Keratinocyte (primary cell): Measurements from ENCODE around the gene TCERG1L. TPM values are rescaled to one million over a fixed set of nuclear protein-coding genes. Genes with fewer than 3 reads are reported as not detected.

Experiments used
- DNase-seq: peaks from one replicate; pipeline ENCODE4 v3.0.0-alpha.2; 2011; ENCODE audit warnings: low read depth, missing footprints, low spot score
- FAIRE-seq: peaks from 2 replicates; lab custom pipeline; 2011; peaks lifted over from hg19 to GRCh38; lab: Jason Lieb, UNC
- H2AFZ ChIP-seq: 2 replicates; pipeline ENCODE4 v1.6.0; 2012; ENCODE audit warnings: low read length, control low read depth, inconsistent platforms; ENCODE audit not compliant: control insufficient read depth
- H3K27ac ChIP-seq: 2 replicates; pipeline ENCODE4 v1.5.1; 2011; ENCODE audit warnings: low read length; ENCODE audit not compliant: control insufficient read depth, insufficient read depth
- H3K27me3 ChIP-seq: 3 replicates; pipeline ENCODE4 v1.6.0; 2011; ENCODE audit warnings: low read length; ENCODE audit not compliant: control insufficient read depth, insufficient read depth; ENCODE audit errors: extremely low read depth
- H3K36me3 ChIP-seq, 2 experiments: 2 replicates in 1 of 2; 3 replicates in 1 of 2; pipeline ENCODE4 v1.5.1; 2011; ENCODE audit warnings: low read length in 2 of 2, mild to moderate bottlenecking in 1 of 2; ENCODE audit not compliant: control insufficient read depth in 2 of 2, insufficient read depth in 2 of 2; ENCODE audit errors: extremely low read depth in 1 of 2
- H3K4me1 ChIP-seq: 3 replicates; pipeline ENCODE4 v1.5.1; 2011; ENCODE audit warnings: low read length; ENCODE audit not compliant: control insufficient read depth, insufficient read depth; ENCODE audit errors: extremely low read depth
- H3K4me2 ChIP-seq: 3 replicates; pipeline ENCODE4 v1.6.0; 2011; ENCODE audit warnings: low read depth, low read length; ENCODE audit not compliant: control insufficient read depth, insufficient read depth; ENCODE audit errors: extremely low read depth
- H3K4me3 ChIP-seq, 3 experiments: fragments of 200-600 bp in 1 of 3; sonication (generic) in 1 of 3; 2 replicates in 2 of 3; 3 replicates in 1 of 3; pipeline ENCODE4 v1.5.1; 2011 to 2016; ENCODE audit warnings: low read length in 3 of 3, mild to moderate bottlenecking in 3 of 3, control low read depth in 2 of 3, inconsistent platforms in 1 of 3, low read depth in 1 of 3, mixed read lengths in 1 of 3, mixed run types in 1 of 3, moderate library complexity in 1 of 3; ENCODE audit not compliant: control insufficient read depth in 2 of 3, insufficient read depth in 2 of 3; ENCODE audit errors: extremely low read depth in 1 of 3
- H3K79me2 ChIP-seq: 2 replicates; pipeline ENCODE4 v1.6.0; 2012; ENCODE audit warnings: low read length; ENCODE audit not compliant: control insufficient read depth, insufficient read depth
- H3K9ac ChIP-seq: 3 replicates; pipeline ENCODE4 v1.6.0; 2011; ENCODE audit warnings: low read length; ENCODE audit not compliant: control insufficient read depth, insufficient read depth; ENCODE audit errors: extremely low read depth
- H3K9me1 ChIP-seq: 3 replicates; pipeline ENCODE4 v1.6.0; 2011; ENCODE audit warnings: low read length; ENCODE audit not compliant: control insufficient read depth, insufficient read depth; ENCODE audit errors: extremely low read depth
- H3K9me3 ChIP-seq: 2 replicates; pipeline ENCODE4 v1.5.1; 2012; ENCODE audit warnings: low read depth, low read length; ENCODE audit not compliant: control insufficient read depth
- H4K20me1 ChIP-seq: 3 replicates; pipeline ENCODE4 v1.6.0; 2011; ENCODE audit warnings: low read length; ENCODE audit not compliant: control insufficient read depth, insufficient read depth; ENCODE audit errors: extremely low read depth
- EZH2 ChIP-seq: IDR thresholded peaks from one replicate; pipeline ENCODE4 v1.6.1; 2012; ENCODE audit warnings: inconsistent platforms, mild to moderate bottlenecking, low read length, moderate library complexity
- dilution Hi-C: fragments of 300-500 bp; cut with MboI; formaldehyde crosslinking; loops from one replicate; pipeline ENCODE4 v1.7.0; 2020; ENCODE audit warnings: low sequenced_read_pairs; ENCODE audit not compliant: extremely low pct_ligation_motif_present
- polyA plus RNA-seq, 5 experiments: library from polyadenylated mRNA; depleted of rRNA in 3 of 5; stranded (reverse) in 3 of 5; stranded (forward) in 1 of 5; unstranded in 1 of 5; fragments of >200 nt; gene quantifications; 1 replicate in 1 of 5; 2 replicates in 3 of 5; 3 replicates in 1 of 5; pipeline versions ENCODE4 v1.2.1 to v1.2.3, GENCODE V29; 2011 to 2012; ENCODE audit warnings: missing spikeins in 2 of 5, low read depth in 1 of 5, low replicate concordance in 1 of 5
- TF ChIP-seq, protein P1 (sequence below), 3 experiments: IDR thresholded peaks in 1 of 3; conservative IDR thresholded peaks in 1 of 3; optimal IDR thresholded peaks in 1 of 3; 2 replicates in 2 of 3; 3 replicates in 1 of 3; pipeline versions ENCODE3 to v1.5.1; 2011; ENCODE audit warnings: low read length in 3 of 3, mild to moderate bottlenecking in 3 of 3, moderate library complexity in 2 of 3, control low read depth in 1 of 3, inconsistent platforms in 1 of 3; ENCODE audit not compliant: insufficient read depth in 2 of 3; ENCODE audit errors: extremely low read depth in 1 of 3

The TCERG1L gene
- polyA plus RNA-seq, 1 donor (not counting 4 experiments of a cell fraction or from before 2014, with no cell fraction given), result not detected

DNA sequence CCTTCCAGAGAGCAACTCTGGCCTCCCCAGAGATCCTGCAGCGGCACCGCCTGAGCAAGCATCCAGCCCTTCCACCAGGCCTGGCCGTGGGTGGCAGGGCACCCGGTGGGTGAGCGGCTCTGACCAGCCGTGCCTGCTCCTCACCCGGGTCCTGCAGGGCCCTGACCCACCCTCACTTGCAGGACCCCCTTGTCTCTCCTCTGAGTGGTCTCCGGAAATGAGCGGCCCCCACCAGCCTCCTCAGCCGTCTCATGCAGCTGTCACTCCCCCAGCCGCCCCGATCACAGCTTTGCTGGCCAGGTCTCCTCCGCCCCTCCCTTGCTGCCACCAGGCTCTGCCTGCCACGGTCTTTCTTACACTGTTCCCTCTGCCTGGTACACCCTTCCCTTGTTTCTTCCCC is 218.2 kb downstream of the TCERG1L start:
- H3K9me3 ChIP-seq, result peaks cover 4% of the 10 kb centered on the region
- FAIRE-seq, result no peak
- dilution Hi-C loops, result no loop called here
- TF ChIP-seq, protein P1, sequence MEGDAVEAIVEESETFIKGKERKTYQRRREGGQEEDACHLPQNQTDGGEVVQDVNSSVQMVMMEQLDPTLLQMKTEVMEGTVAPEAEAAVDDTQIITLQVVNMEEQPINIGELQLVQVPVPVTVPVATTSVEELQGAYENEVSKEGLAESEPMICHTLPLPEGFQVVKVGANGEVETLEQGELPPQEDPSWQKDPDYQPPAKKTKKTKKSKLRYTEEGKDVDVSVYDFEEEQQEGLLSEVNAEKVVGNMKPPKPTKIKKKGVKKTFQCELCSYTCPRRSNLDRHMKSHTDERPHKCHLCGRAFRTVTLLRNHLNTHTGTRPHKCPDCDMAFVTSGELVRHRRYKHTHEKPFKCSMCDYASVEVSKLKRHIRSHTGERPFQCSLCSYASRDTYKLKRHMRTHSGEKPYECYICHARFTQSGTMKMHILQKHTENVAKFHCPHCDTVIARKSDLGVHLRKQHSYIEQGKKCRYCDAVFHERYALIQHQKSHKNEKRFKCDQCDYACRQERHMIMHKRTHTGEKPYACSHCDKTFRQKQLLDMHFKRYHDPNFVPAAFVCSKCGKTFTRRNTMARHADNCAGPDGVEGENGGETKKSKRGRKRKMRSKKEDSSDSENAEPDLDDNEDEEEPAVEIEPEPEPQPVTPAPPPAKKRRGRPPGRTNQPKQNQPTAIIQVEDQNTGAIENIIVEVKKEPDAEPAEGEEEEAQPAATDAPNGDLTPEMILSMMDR (optimal IDR thresholded peaks at IDR 0.05 in 1 of 3, IDR thresholded peaks at IDR 0.05 in 1 of 3, conservative IDR thresholded peaks at IDR 0.05 in 1 of 3; ENCODE audit: extremely low read depth in 1 of 3, insufficient read depth in 2 of 3, low read length in 3 of 3), result no peak
- TF ChIP-seq EZH2, result no peak
- H3K79me2 ChIP-seq, result no peaks in the 10 kb centered on the region
- peaks cover 4% of the 10 kb centered on the region for H3K4me1 ChIP-seq
- no peaks in the 10 kb centered on the region for H4K20me1 ChIP-seq
- no peak overlapping the region for H3K4me3 ChIP-seq
- H2AFZ ChIP-seq, result no peak overlapping the region
- H3K9ac ChIP-seq, result no peak overlapping the region
- no peak overlapping the region for H3K4me2 ChIP-seq
- no peak for DNase-seq
- H3K27ac ChIP-seq, result no peak overlapping the region
- H3K36me3 ChIP-seq, result no peaks in the 10 kb centered on the region
- H3K9me1 ChIP-seq, result no peaks in the 10 kb centered on the region
- no peaks in the 10 kb centered on the region for H3K27me3 ChIP-seq

- no peak overlapping the region for H2AFZ ChIP-seq
- no peak for TF ChIP-seq EZH2
- TF ChIP-seq, protein P1 (optimal IDR thresholded peaks at IDR 0.05 in 1 of 3, IDR thresholded peaks at IDR 0.05 in 1 of 3, conservative IDR thresholded peaks at IDR 0.05 in 1 of 3; ENCODE audit: extremely low read depth in 1 of 3, insufficient read depth in 2 of 3, low read length in 3 of 3), result no peak
- no peak for DNase-seq
- H3K9me1 ChIP-seq, result no peaks in the 10 kb centered on the region
- no peaks in the 10 kb centered on the region for H4K20me1 ChIP-seq
- no peak overlapping the region for H3K9ac ChIP-seq
- no peak overlapping the region for H3K27ac ChIP-seq
- no peaks in the 10 kb centered on the region for H3K27me3 ChIP-seq
- H3K36me3 ChIP-seq, result no peaks in the 10 kb centered on the region
- dilution Hi-C loops, result no loop called here
- no peaks in the 10 kb centered on the region for H3K79me2 ChIP-seq
- peaks cover 4% of the 10 kb centered on the region for H3K9me3 ChIP-seq
- FAIRE-seq, result no peak
- H3K4me1 ChIP-seq, result peaks cover 4% of the 10 kb centered on the region
- H3K4me3 ChIP-seq, result no peak overlapping the region
- no peak overlapping the region for H3K4me2 ChIP-seq
These were observed 218.6 kb downstream of the TCERG1L start for GRCh38 chr10:131092876-131093275.
